Measurements from ENCODE around the gene LYRM1. TPM values are rescaled to one million over a fixed set of nuclear protein-coding genes. Genes with fewer than 3 reads are reported as not detected.
"Not testable (repeated sequence)": the region's sequence is repeated elsewhere in the genome, so short reads cannot be mapped to it uniquely, and the experiment has no call there.

Gene LYRM1
- total and polyA plus RNA-seq, 5 experiments from 2014 or later, result 22.2 to 43.6 (median 34.8) TPM

DNA sequence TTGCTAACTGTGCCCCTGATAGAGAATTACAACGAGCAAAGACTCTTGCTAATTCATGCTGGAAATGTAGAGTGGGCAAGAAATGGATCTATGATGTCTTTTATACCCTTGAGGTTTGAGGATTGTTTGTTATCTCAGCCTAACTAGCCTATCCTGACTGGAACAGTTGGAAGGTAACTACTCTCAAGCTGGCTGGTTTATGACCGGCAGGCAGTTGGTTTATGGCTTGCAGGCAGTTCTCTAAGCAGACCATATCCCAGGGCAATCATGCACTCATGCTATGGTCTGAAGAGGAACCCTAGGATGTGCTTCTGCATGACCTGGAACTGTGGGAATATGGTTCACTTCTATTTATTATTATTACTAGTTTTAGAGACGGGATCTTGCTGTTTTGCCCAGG, 49.1 kb downstream of the LYRM1 start:
- peaks cover 0 to 6% (median 0%) of the 10 kb centered on the region in 5 donors for H3K27me3 Mint-ChIP-seq
- no peaks in the 10 kb centered on the region for H3K9me3 Mint-ChIP-seq
- no peak overlapping the region for H3K4me3 Mint-ChIP-seq
- no peak overlapping the region for H3K27ac Mint-ChIP-seq
- no peaks in the 10 kb centered on the region for H3K36me3 Mint-ChIP-seq
- no peak for ATAC-seq
- POLR2A ChIA-PET, result no interaction called here
- no peaks in the 10 kb centered on the region for H3K4me1 Mint-ChIP-seq
- DNase-seq, result no peak

DNA sequence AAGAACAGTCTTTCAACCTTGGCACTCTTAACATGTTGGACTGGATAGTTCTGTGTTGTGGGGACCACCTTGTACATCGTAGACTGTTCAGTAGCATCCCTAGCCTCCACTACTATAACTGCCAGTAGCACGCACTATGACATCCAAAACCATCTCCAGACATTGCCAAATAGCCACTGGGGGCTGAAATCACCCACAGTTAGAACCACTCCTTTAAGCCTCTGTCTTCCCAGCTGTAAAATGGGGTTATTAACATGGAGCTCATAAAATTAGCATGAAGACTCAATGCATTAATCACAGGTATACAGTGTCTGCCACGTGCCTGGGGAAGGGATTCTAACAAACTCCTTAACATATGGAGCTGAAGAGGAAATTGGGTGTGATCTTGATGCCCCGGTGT, 49.7 kb downstream of the LYRM1 start:
- no peaks in the 10 kb centered on the region for H3K4me1 Mint-ChIP-seq
- ATAC-seq, result no peak
- H3K27me3 Mint-ChIP-seq, result peaks cover 0 to 6% (median 0%) of the 10 kb centered on the region in 5 donors
- DNase-seq, result no peak
- no peaks in the 10 kb centered on the region for H3K9me3 Mint-ChIP-seq
- H3K4me3 Mint-ChIP-seq, result no peak overlapping the region
- H3K36me3 Mint-ChIP-seq, result no peaks in the 10 kb centered on the region
- POLR2A ChIA-PET, result no interaction called here
- H3K27ac Mint-ChIP-seq, result no peak overlapping the region

- POLR2A ChIA-PET, result no interaction called here
- Mint-ChIP-seq H3K27ac (no peak overlapping the region), H3K36me3 (no peaks in the 10 kb centered on the region), H3K27me3 (peaks cover 0 to 6% (median 0%) of the 10 kb centered on the region in 5 donors), H3K9me3 (no peaks in the 10 kb centered on the region), H3K4me1 (no peaks in the 10 kb centered on the region), H3K4me3 (no peak overlapping the region)
- no peak for DNase-seq
- ATAC-seq, result no peak
Observed at GRCh38 chr16:20952139-20952920, 51.8 kb downstream of the LYRM1 start.

DNA sequence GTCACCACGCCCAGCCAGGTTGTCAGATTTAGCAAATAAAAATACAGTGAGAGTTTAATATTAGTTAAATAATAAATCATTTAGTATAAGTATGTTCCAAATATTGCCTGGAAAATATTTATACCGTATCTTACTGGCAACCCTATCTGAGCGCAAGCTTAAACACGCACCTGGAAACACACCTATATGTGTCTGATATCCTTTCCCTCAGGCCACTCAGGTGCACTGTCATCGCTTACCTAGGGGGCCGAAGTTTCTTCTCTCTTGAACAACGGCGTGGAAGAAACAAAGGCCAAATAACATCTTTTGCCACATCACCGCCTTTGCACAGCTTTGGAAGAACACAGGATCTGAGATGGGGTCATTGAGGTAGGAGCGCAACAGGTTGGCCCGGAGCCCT, 54.0 kb downstream of the LYRM1 start:
- no peak for DNase-seq
- H3K27ac Mint-ChIP-seq, result no peak overlapping the region
- POLR2A ChIA-PET, result no interaction called here
- no peak overlapping the region for H3K4me3 Mint-ChIP-seq
- H3K36me3 Mint-ChIP-seq, result no peaks in the 10 kb centered on the region
- ATAC-seq, result no peak
- peaks cover 0 to 4% (median 0%) of the 10 kb centered on the region in 5 donors for H3K27me3 Mint-ChIP-seq
- H3K9me3 Mint-ChIP-seq, result no peaks in the 10 kb centered on the region
- peaks cover 0 to 2% (median 0%) of the 10 kb centered on the region in 4 donors for H3K4me1 Mint-ChIP-seq

DNA sequence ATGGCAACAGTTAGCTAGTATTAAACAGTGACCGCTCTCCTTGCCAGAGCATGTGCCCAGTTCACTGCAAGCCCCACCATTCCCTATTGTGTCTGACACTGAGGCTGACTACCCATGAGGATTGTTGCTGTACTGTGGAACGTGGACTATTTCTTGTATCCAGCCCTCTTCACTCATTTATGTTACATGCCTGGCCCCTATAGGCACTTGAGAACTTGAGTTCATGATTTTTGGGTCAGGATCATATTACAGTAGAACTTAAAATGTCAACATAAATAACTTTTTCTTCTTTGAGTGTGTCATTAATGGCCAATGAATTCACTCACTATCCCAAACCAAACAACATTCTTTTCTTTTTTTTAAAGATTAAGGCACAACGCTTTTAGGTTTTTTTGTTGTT, 55.7 kb downstream of the LYRM1 start:
- POLR2A ChIA-PET, result no interaction called here
- Mint-ChIP-seq H3K36me3 (no peaks in the 10 kb centered on the region), H3K27me3 (peaks cover 0 to 2% (median 0%) of the 10 kb centered on the region in 5 donors), H3K27ac (no peak overlapping the region), H3K9me3 (no peaks in the 10 kb centered on the region), H3K4me3 (no peak overlapping the region), H3K4me1 (peaks cover 0 to 2% (median 0%) of the 10 kb centered on the region in 4 donors)
- DNase-seq (no peak), ATAC-seq (no peak)

DNA sequence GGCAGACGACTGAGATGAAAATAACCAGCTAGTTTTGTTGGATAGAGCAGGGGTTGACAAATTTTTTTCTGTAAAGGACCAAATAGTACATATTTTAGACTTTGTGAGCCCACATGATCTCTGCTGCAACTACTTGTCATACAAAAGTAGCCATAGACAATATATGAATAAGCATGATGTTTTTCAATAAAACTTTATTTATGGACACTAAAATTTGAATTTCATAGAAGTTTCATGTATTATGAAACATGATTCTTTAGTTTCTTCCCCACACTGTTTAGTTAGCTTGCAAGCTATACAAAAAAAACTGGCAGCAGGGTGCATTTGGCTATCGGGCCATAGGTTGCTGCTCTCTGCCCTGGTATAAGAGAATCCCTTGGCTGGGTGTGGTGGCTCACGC, 56.6 kb downstream of the LYRM1 start:
- POLR2A ChIA-PET, result no interaction called here
- Mint-ChIP-seq H3K9me3 (no peaks in the 10 kb centered on the region), H3K4me1 (peaks cover 0 to 2% (median 0%) of the 10 kb centered on the region in 4 donors), H3K36me3 (no peaks in the 10 kb centered on the region), H3K4me3 (no peak overlapping the region), H3K27me3 (peaks cover 0 to 2% (median 0%) of the 10 kb centered on the region in 5 donors), H3K27ac (no peak overlapping the region)
- ATAC-seq, result no peak
- DNase-seq, result no peak

DNA sequence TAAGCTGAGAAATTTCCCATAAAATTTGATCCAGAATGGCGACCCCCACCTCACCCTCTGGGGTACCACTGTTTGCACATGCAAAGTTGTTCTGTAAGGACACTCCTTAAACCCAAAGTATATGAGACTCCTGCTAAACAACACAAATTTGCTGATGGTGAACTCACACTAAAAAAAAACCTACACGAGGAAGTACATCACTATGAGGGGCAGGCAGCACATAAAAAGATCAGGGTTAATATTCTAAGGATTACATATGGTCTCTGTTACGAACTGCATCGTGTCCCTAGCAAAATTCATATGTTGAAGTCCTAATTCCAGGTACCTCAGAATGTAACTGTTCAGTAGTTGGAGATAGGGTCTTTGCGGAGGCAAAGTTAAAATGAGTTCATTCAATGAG, 60.3 kb downstream of the LYRM1 start:
- POLR2A ChIA-PET, result interaction anchor here (0.6 kb wide), 1 partner anchor 648 kb away, joined by 3 read pairs; no protein-coding TSS in a partner anchor
- ATAC-seq (no peak), DNase-seq (no peak)
- Mint-ChIP-seq H3K27me3 (no peaks in the 10 kb centered on the region), H3K36me3 (no peaks in the 10 kb centered on the region), H3K4me1 (peaks cover 0 to 2% (median 0%) of the 10 kb centered on the region in 4 donors), H3K4me3 (no peak overlapping the region), H3K9me3 (no peaks in the 10 kb centered on the region), H3K27ac (no peak overlapping the region)

GRCh38 chr16:20968765-20969164, 68.2 kb downstream of the LYRM1 start:
- DNase-seq (no peak), ATAC-seq (no peak)
- Mint-ChIP-seq H3K27ac (peak overlapping the region in 1 of 10 donors; percentile 75), H3K4me3 (no peak overlapping the region), H3K36me3 (no peaks in the 10 kb centered on the region), H3K4me1 (peaks cover 0 to 4% (median 0%) of the 10 kb centered on the region in 4 donors), H3K27me3 (peaks cover 0 to 11% (median 0%) of the 10 kb centered on the region in 5 donors), H3K9me3 (no peaks in the 10 kb centered on the region)
- POLR2A ChIA-PET, result no interaction called here

GRCh38 chr16:20969386-20969785, 68.8 kb downstream of the LYRM1 start:
- POLR2A ChIA-PET, result no interaction called here
- Mint-ChIP-seq H3K27me3 (peaks cover 0 to 11% (median 0%) of the 10 kb centered on the region in 5 donors), H3K27ac (no peak overlapping the region), H3K4me3 (no peak overlapping the region), H3K36me3 (no peaks in the 10 kb centered on the region), H3K9me3 (no peaks in the 10 kb centered on the region), H3K4me1 (peaks cover 0 to 4% (median 0%) of the 10 kb centered on the region in 4 donors)
- ATAC-seq (no peak), DNase-seq (no peak)

- H3K9me3 Mint-ChIP-seq, result no peaks in the 10 kb centered on the region
- ATAC-seq, result no peak
- H3K27ac Mint-ChIP-seq, result no peak overlapping the region
- H3K36me3 Mint-ChIP-seq, result no peaks in the 10 kb centered on the region
- DNase-seq, result no peak
- H3K4me3 Mint-ChIP-seq, result no peak overlapping the region
- H3K4me1 Mint-ChIP-seq, result peaks cover 0 to 4% (median 0%) of the 10 kb centered on the region in 4 donors
- POLR2A ChIA-PET, result no interaction called here
- peaks cover 0 to 11% (median 3%) of the 10 kb centered on the region in 5 donors for H3K27me3 Mint-ChIP-seq
Observed at GRCh38 chr16:20971401-20971800, 70.8 kb downstream of the LYRM1 start.

DNA sequence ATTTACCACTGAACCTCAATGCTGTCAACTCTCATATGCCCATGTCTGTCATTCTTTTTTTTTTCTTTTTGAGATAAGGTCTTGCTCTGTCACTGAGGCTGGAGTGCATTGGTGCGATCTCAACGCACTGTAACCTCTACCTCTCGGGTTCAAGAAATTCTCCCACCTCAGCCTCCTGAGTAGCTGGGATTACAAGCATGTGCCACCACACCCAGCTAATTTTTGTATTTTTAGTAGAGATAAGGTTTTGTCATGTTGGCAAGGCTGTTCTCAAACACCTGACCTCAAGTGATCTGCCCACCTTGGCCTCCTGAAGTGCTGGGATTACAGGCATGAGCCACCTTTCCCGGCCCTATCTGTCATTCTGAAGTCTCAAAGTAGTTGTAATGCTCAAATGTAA, 72.6 kb downstream of the LYRM1 start:
- H3K9me3 Mint-ChIP-seq, POLR2A ChIA-PET: not testable (repeated sequence)

More for the DNA sequence above, 72.6 kb downstream of the LYRM1 start:
- H3K27ac Mint-ChIP-seq, H3K4me3 Mint-ChIP-seq, H3K4me1 Mint-ChIP-seq, H3K36me3 Mint-ChIP-seq, ATAC-seq, DNase-seq: not testable (repeated sequence)
- peaks cover 0 to 11% (median 3%) of the 10 kb centered on the region in 5 donors for H3K27me3 Mint-ChIP-seq
